ENCODE results near the gene HSPA12B.

HSPA12B gene

GRCh38 chr20:3705970-3706739 lies 26.3 kb upstream of the HSPA12B start:
- DNase-seq: no peak

DNA sequence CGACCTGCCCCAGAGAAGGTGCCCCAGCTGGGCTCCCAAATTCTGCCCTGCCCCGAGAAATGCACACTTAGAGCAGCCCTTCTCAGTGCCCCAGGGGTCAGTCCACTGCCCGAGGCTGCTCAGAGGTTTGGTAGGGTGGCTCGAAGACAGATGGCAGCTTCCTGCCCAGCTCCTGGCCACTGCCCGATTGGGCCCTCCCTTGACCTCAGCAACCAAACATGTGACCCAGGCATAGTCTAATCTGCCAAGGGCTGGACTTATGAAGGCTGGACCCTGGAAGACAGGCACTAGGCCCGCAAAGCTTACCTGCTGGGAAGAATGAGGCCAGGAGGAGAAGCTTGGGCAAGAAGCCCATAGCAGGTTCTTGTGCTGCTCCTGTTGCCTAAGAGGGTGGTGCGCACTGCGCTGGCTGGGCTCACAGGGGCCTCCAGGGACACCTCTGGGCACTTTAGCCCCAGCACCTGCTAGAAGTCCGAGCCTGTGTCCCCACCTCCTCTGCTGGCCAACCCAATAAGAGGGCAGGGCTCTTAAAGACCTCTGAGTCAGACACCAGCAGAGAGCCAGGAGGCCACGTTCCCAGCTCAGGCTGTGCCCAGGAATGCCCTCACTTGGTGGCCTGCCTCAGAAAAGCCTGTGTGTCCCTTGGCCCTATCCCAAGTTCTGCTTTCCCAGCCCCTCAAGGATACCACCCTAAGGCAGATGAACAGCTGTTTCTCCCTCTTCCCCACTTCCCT lies 25.5 kb upstream of the HSPA12B start:
- DNase-seq: no peak

GRCh38 chr20:3707508-3707899 lies 25.0 kb upstream of the HSPA12B start:
- DNase-seq: no peak

GRCh38 chr20:3710011-3710466 lies 22.4 kb upstream of the HSPA12B start:
- DNase-seq: no peak

DNA sequence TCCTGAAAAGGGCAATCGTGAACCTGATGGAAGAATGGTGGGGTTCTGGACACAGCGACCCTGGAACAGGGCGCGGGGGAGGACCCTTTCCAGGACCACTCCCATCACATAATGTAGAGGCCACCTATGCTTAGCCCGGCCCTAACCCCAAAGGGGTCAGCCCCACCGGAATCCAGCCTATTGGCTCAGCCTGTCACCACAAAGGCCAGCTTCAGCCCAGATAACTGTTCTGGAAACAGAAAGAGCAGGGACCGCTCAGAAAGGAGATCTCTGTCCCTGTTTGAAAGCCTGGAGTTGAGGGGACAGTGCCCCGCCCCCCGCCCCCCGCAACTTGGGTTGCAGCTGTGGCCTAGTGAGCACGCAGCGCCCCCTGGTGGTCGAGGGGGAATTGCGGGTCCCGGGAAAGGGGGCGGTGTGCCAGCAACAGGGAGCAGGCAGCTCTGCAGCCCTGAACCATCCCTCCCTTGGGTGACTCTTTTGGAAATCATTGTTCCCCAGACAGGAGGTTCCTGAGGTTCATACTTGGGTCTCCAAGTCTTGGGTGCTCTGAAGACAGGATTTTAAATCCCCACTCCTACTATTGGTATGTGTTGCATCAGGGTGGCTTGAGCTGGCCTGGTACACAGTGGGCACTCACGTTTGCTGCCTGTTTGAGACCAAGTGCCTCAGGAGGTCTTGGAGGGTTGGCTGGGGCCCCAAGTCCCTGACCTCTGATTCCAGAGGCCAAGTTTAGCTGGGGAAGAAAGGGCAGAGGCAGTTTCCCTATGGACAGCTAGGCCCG lies 21.6 kb upstream of the HSPA12B start:
- DNase-seq: peak; percentile 22 to 61

DNA sequence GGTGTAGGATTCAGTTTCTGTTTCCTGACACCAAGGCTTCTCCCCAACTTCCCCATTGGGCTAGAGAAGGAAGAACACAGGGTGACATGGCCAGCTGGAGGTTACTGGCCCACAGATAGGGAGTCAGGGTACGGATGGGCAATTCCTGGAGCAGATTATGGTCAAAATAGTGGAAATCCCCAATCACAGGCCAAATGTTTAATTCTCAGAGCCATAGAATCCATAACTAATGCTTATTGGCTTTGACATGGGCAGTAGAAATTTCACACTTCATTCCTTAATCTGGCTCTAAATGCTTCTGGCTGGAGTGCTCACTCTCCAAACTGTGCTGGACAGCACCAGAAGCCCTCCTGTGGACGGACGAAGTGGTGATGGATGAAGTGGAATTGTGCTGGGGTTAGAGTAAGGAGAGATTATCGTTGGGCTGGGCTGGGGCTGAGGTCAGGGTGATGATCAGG lies 21.0 kb upstream of the HSPA12B start:
- no peak for DNase-seq

- DNase-seq: no peak
Observed at GRCh38 chr20:3712279-3712873, 20.1 kb upstream of the HSPA12B start, which contains the start of gene SIGLEC1. Gene SIGLEC1, minus strand, starts transcription at chr20:3712600. Its CDS starts 5,472 bp downstream, at chr20:3707128.

- DNase-seq: no peak
Observed at GRCh38 chr20:3714092-3714491, 18.4 kb upstream of the HSPA12B start.

DNA sequence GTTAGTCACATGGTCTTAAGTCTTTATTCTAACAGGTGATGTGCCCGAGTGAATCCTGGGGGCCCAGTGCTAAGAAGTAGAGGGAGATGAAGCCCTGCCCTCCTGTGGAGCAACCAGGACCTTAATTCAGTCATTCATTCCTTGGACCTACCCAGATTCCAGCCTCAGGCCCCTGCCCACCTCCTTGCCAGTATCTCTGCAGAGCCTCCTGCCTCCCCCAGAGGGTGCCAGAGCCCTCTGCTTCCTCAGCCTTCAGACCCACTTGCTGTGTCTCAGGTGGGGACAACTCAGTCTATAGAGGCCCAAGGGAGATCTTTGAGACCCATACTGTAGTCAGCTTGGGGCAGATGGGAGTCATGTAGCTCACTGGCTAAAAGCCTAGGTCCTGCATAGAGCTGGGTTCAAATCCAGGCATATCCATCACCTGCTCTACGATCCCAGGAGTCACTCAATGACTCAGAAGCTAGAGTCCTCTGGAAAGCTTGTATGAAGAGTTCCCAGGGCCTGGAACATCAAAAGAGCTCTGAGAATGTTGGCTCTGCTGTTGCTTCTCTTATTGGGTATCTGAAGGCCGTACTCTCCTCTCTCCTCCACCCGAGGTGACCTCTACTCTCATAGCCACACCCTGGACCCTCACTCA lies 16.2 kb upstream of the HSPA12B start:
- no peak for DNase-seq

DNA sequence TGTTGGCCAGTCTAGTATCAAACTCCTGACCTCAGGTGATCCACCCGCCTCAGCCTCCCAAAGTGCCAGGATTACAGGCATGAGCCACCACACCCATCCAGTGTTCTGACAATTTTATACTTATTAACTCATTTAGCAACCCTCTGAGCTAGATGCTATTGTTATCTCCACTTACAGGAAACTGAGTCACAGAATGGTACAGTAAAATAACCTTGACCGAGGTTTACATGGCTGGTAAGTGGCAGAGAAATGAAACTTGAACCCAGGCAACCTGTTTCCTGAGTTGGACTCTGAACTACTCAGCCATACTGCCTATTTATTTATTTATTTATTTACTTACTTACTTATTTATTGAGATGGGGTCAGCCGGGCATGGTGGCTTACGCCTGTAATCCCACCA lies 13.4 kb upstream of the HSPA12B start:
- no peak for DNase-seq

DNA sequence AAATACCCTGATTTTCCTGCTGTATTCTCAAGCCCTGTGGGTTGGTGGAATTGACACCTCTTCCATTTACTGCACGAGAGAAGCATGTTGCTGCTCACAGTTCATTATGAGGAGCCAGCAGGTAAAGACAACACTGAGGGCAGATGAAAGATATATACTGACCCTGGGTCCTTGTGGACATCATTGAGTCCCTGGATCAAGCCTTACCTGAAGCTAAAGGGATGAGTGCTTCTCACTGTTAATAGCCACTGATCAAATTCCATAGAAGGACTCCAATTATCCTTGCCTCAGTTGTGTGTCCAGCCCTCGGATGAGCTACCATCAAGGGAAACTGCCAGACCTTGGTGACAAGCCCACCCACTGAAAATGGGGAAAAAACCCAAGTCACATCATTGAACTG lies 12.4 kb upstream of the HSPA12B start:
- no peak for DNase-seq

- DNase-seq: no peak
Observed at GRCh38 chr20:3720626-3721025, 11.9 kb upstream of the HSPA12B start.

- no peak for DNase-seq
Observed at GRCh38 chr20:3721912-3722311, 10.6 kb upstream of the HSPA12B start.

DNA sequence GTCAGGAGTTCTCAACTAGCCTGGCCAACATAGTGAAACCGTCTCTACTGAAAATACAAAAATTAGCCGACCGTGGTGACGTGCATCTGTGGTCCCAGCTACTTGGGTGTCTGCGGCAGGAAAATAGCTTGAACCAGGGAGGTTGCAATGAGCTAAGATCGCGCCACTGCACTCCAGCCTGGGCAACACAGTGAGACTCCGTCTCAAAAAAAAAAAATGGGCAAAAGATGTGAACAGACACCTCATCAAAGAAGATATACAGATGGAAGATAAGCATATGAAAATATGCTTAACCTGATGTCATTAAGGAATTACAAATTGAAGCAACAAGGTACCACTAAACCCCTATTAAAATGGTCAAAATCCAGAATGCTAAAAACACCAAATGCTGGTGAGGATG lies 9.2 kb upstream of the HSPA12B start:
- no peak for DNase-seq

GRCh38 chr20:3724356-3724755 lies 8.1 kb upstream of the HSPA12B start:
- no peak for DNase-seq

- DNase-seq: no peak
Observed at GRCh38 chr20:3727401-3728021, 5.0 kb upstream of the HSPA12B start.

GRCh38 chr20:3728354-3728753 lies 4.1 kb upstream of the HSPA12B start:
- DNase-seq: no peak

DNA sequence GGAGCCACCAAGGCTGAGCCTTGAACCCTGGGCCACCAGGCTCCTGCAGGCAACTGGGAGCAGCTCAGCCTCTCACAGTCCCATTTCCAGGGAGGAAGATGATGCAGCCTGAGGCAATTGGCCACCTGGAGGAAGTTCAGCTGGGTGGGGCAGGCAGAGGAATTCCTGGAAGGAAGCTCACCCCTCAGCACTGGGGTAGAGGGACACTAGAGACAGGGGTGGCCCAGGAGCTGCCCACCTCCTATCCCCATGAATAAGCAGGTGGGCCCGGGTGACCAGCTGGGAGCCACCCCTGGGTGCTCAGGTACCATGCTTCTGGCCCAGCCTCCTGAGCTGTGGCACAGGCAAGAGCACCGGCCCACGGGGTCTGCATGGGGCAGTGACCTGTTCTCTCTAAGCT lies 3.6 kb upstream of the HSPA12B start:
- DNase-seq: no peak

- DNase-seq: no peak
Observed at GRCh38 chr20:3729378-3729777, 3.1 kb upstream of the HSPA12B start.

DNA sequence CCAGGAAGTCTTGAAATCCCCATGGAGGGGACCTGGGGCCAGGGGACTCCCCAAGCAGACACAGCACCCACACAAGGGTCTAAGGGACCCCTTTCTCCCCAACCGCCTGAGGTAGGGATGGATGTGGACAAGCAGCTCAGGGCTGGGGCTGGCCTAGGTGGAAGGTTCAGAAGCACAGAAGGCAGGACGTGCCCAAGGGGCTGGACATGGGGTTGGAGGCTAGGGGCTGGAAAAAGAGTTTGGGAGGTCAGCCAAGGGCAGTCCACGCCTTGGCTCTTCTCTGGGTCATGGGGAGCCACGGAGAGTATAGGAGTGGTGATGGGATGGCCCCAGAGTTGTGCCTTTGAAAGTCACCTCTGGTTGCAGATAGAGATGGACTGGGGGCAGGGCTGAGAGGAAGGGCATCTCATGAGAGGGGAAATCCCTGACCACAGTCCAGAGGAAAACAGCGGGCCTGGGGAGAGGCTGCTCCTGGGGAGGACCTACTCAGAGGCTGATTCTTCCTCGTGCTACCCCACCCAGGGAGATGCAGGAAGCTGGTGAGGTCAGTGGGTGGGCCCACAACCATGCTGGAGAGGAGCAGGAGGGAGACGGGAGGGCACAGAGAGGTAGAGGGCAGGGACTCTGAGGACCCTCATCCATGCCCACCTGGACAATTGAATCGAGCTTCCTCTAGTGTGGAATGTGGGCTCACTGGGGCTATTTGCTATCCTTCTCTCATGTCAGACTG lies 2.5 kb upstream of the HSPA12B start:
- no peak for DNase-seq

All from NCI-H187 (cell line).